ENCODE results near the gene S100PBP.

S100PBP gene

GRCh38 chr1:32889731-32890278 lies 72.4 kb downstream of the S100PBP start:
- Mint-ChIP-seq H3K27me3 (peaks cover 67% of the 10 kb centered on the region), H3K27ac (no peak overlapping the region), H3K4me3 (no peak overlapping the region)

GRCh38 chr1:32890516-32891240 lies 73.2 kb downstream of the S100PBP start:
- Mint-ChIP-seq H3K4me1 (peaks cover 2% of the 10 kb centered on the region), H3K9me3 (no peaks in the 10 kb centered on the region), H3K27ac (no peak overlapping the region), H3K27me3 (peaks cover 59% of the 10 kb centered on the region), H3K36me3 (ENCODE audit: low read depth) (no peaks in the 10 kb centered on the region), H3K4me3 (no peak overlapping the region)
- ATAC-seq (no peak), DNase-seq (no peak)

More at GRCh38 chr1:32889731-32890278, 72.4 kb downstream of the S100PBP start:
- Mint-ChIP-seq H3K36me3 (ENCODE audit: low read depth) (no peaks in the 10 kb centered on the region), H3K9me3 (no peaks in the 10 kb centered on the region), H3K4me1 (peaks cover 6% of the 10 kb centered on the region)
- ATAC-seq (no peak), DNase-seq (no peak)

GRCh38 chr1:32891241-32891570 lies 73.8 kb downstream of the S100PBP start:
- no peak for DNase-seq

GRCh38 chr1:32891630-32892029 lies 74.2 kb downstream of the S100PBP start:
- Mint-ChIP-seq H3K9me3 (no peaks in the 10 kb centered on the region), H3K36me3 (ENCODE audit: low read depth) (no peaks in the 10 kb centered on the region), H3K4me3 (no peak overlapping the region), H3K27me3 (peaks cover 58% of the 10 kb centered on the region), H3K4me1 (peaks cover 2% of the 10 kb centered on the region), H3K27ac (no peak overlapping the region)
- DNase-seq (no peak), ATAC-seq (no peak)

More at GRCh38 chr1:32891241-32891570, 73.8 kb downstream of the S100PBP start:
- Mint-ChIP-seq H3K9me3 (no peaks in the 10 kb centered on the region), H3K27me3 (peaks cover 60% of the 10 kb centered on the region), H3K27ac (no peak overlapping the region), H3K4me3 (no peak overlapping the region), H3K4me1 (peaks cover 2% of the 10 kb centered on the region), H3K36me3 (ENCODE audit: low read depth) (no peaks in the 10 kb centered on the region)
- no peak for ATAC-seq

- H3K36me3 Mint-ChIP-seq (ENCODE audit: low read depth): no peaks in the 10 kb centered on the region
- no peak overlapping the region for H3K27ac Mint-ChIP-seq
- peaks cover 2% of the 10 kb centered on the region for H3K4me1 Mint-ChIP-seq
- DNase-seq (peak; percentile 74), ATAC-seq (peak; percentile 69)
- peaks cover 49% of the 10 kb centered on the region for H3K27me3 Mint-ChIP-seq
- H3K4me3 Mint-ChIP-seq: peak overlapping the region; percentile 43
- H3K9me3 Mint-ChIP-seq: no peaks in the 10 kb centered on the region
Observed at GRCh38 chr1:32892368-32893197, 75.1 kb downstream of the S100PBP start.

GRCh38 chr1:32893198-32894018 lies 76.0 kb downstream of the S100PBP start:
- peak overlapping the region; percentile 43 for H3K4me3 Mint-ChIP-seq
- DNase-seq (peak; percentile 22), ATAC-seq (peak; percentile 21)
- peaks cover 41% of the 10 kb centered on the region for H3K27me3 Mint-ChIP-seq
- no peaks in the 10 kb centered on the region for H3K36me3 Mint-ChIP-seq (ENCODE audit: low read depth)
- H3K27ac Mint-ChIP-seq: no peak overlapping the region
- H3K9me3 Mint-ChIP-seq: no peaks in the 10 kb centered on the region
- peaks cover 2% of the 10 kb centered on the region for H3K4me1 Mint-ChIP-seq

DNA sequence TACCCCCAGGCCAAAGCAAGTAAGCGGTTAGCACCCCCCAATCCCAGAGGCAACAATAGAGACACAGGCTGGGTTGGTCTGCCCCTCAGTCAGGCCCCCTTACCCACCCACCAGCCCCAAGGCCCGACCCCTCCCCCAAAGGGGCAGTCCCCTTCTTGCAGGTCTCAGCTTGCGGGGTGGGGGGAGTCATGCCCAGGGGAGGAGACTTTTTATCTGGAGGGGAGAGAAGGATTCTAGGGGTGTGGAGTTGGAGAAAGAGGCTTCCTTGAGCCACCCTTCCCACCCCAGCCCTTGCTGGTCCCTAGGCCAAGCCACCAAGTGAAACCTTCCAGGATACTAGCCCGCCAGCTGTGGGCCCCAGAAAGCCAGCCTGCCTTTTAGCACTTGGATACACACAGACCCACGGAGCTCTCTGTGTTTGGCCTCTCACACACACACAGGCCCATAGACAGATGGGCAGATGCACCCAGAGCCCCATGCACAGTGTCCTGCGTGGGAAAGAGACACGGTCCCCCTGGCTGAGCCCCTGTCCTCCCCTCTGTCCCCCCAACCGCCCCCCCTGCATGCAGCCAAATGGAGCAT lies 76.7 kb downstream of the S100PBP start:
- Mint-ChIP-seq H3K27ac (no peak overlapping the region), H3K36me3 (ENCODE audit: low read depth) (no peaks in the 10 kb centered on the region), H3K9me3 (no peaks in the 10 kb centered on the region), H3K27me3 (peaks cover 43% of the 10 kb centered on the region), H3K4me1 (peaks cover 2% of the 10 kb centered on the region), H3K4me3 (peak overlapping the region; percentile 43)
- ATAC-seq: no peak
- no peak for DNase-seq

DNA sequence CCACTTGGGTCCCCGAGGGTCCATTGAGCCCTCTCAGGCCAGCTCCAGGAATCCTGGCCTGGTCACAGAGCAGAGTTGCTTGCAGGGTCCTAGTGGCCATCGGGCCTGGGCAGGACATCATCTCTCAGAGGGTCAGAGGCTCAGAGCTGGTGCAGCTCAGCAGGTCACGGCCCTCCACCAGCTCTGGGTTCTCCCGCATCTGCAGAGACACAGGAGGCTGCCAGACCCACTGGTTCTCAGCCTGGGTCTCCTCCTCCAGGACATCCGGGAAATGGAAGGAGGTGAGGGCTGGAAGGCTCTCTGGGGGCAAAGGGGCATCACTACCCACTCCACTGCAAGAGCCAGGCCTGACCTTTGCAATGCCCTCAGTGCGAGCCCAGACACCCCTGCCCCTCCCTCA lies 77.2 kb downstream of the S100PBP start:
- Mint-ChIP-seq H3K4me3 (no peak overlapping the region), H3K27me3 (peaks cover 43% of the 10 kb centered on the region), H3K27ac (no peak overlapping the region), H3K4me1 (peaks cover 2% of the 10 kb centered on the region), H3K36me3 (ENCODE audit: low read depth) (no peaks in the 10 kb centered on the region), H3K9me3 (no peaks in the 10 kb centered on the region)
- DNase-seq (no peak), ATAC-seq (no peak)

DNA sequence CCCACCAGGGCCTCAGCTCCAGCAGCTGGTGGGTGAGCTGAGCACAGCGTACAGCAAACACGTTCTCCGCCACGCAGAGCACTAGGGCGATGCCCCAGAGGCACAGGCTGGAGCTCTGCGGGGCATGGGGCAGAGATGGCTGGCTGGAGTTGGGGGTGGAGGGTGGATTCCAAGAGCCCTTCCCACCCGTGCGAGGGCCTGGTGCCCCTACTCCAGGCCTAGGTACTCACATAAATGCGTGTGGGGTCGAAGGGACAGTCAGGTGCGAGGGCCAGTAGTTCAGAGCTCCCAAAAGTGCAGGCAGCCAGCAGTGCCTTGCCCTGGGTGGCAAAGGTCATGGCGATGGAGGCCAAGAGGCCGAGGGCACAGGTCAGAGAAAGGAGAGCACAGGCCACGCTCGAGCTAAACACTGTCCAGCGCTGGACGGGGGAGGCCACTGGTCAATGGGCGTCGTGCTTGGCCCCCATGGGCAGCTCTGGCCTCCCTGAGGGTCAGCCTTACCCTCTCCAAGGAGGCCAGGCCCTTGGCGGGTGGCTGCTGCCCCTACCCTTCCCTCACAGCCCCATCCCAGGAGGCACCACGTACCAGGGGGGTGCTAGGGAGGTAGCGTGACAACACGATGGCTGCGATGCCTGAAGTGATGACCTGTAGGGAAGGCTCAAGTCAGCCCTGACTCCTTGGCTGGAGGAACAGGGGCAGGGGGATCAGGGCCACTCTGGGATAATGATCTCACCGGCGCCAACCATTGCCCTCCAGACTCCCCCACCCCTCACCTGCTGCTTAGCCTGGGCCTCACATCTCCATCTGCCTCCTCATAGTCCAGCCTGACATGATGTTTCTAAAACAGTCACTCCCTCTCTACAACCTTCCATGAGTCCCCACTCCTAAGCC lies 78.1 kb downstream of the S100PBP start:
- H3K27ac Mint-ChIP-seq: no peak overlapping the region
- H3K9me3 Mint-ChIP-seq: no peaks in the 10 kb centered on the region
- H3K4me3 Mint-ChIP-seq: no peak overlapping the region
- ATAC-seq: no peak
- no peak for DNase-seq
- peaks cover 3% of the 10 kb centered on the region for H3K4me1 Mint-ChIP-seq
- no peaks in the 10 kb centered on the region for H3K36me3 Mint-ChIP-seq (ENCODE audit: low read depth)
- H3K27me3 Mint-ChIP-seq: peaks cover 46% of the 10 kb centered on the region

DNA sequence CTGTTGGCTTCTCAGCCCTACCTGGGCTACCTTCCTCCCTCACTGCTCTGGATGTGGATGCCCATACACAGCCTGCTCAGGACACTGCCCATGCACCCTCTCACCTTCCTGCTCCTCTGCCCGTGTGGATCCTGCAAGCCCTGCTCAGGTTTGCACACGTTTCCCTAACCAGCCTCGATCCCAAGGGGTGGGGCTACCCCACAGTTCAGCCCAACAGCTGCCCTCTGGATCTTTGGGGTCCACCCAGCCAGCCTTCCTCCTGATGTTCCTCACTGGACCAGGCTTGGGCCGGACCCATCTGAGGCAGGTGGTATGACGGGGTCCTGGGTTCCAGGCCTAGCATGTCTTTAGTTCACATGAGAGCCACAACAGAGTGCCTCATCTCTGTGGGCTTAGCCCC lies 79.0 kb downstream of the S100PBP start:
- ATAC-seq (no peak), DNase-seq (no peak)
- no peaks in the 10 kb centered on the region for H3K36me3 Mint-ChIP-seq (ENCODE audit: low read depth)
- H3K27ac Mint-ChIP-seq: no peak overlapping the region
- H3K9me3 Mint-ChIP-seq: no peaks in the 10 kb centered on the region
- H3K4me3 Mint-ChIP-seq: no peak overlapping the region
- peaks cover 44% of the 10 kb centered on the region for H3K27me3 Mint-ChIP-seq
- H3K4me1 Mint-ChIP-seq: peaks cover 4% of the 10 kb centered on the region

DNA sequence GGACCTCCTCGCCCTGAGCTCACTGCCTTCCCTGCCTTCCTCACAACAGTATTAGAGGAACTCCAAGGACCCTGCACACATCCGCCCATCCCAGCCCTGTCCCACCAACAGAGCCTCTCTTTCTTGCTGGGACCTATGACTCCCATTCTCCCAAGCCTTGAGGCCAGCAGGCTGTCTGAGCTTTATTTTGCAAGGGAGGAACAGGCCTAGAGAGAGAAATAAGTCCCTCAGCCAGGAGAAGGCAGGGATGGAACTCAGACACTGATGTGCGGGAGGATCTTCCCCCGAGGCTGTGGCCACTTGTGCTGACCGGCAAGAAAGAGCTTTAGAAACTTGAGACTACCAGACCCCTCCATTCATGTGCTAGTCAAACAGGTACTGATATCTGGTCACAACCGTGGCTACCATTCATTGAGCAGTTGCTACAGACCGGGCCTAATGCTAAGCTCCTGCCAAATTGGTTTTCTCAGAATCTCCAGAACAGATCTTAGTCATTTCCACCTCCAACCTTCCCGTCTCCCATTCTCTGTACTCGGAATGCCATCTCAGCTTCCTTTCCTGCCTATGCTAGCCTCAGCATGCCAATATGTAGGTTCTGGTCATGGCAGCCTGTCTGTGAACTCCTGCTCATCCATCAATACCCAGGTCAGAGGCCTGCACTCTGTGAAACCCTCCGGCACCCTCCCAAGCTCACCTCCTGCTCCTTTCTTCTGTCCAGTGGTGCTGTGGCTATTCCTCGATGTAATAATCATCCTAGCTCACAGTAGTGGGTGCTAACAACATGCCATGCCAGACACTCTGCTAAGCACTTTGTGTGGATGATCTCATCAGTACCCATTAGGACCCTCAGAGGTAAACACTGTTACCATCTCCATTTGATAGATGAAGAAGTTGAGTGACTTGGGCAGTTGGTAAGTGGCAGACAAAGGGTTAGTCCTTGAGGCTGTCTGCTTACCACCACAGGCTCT lies 79.9 kb downstream of the S100PBP start:
- Mint-ChIP-seq H3K27ac (no peak overlapping the region), H3K4me3 (no peak overlapping the region), H3K4me1 (peaks cover 4% of the 10 kb centered on the region), H3K9me3 (no peaks in the 10 kb centered on the region), H3K36me3 (ENCODE audit: low read depth) (no peaks in the 10 kb centered on the region), H3K27me3 (peaks cover 44% of the 10 kb centered on the region)
- ATAC-seq (no peak), DNase-seq (no peak)

- Mint-ChIP-seq H3K9me3 (no peaks in the 10 kb centered on the region), H3K27me3 (peaks cover 46% of the 10 kb centered on the region), H3K36me3 (ENCODE audit: low read depth) (no peaks in the 10 kb centered on the region), H3K4me3 (no peak overlapping the region), H3K27ac (no peak overlapping the region), H3K4me1 (peaks cover 4% of the 10 kb centered on the region)
- DNase-seq (no peak), ATAC-seq (no peak)
Observed at GRCh38 chr1:32898056-32898455, 80.6 kb downstream of the S100PBP start.

All from activated naive CD8-positive, alpha-beta T cell treated with anti-CD3 and anti-CD28 coated beads, Interleukin-2, amount 50 U/mL, for 24 hours (primary cell).